Fibroblast of lung (primary cell): ENCODE results near the gene FRMD4A. TPM values are rescaled to one million over a fixed set of nuclear protein-coding genes. Genes with fewer than 3 reads are reported as not detected.

ENCODE experiments used
- DNase-seq, 2 donors: peaks; one replicate each; pipeline versions ENCODE4 v3.0.0 to v3.0.0-alpha.2; 2010; ENCODE audit warnings: low read depth in 2 of 2
- H2AFZ ChIP-seq: 2 replicates; pipeline ENCODE4 v1.5.1; 2012; ENCODE audit warnings: low read length, control low read depth, inconsistent platforms
- H3K27ac ChIP-seq: 2 replicates; pipeline ENCODE4 v1.5.1; 2011; ENCODE audit warnings: low read length, control low read depth; ENCODE audit not compliant: insufficient read depth
- H3K27me3 ChIP-seq: 2 replicates; pipeline ENCODE4 v1.5.1; 2011; ENCODE audit warnings: mild to moderate bottlenecking, low read length; ENCODE audit not compliant: control insufficient read depth, insufficient read depth
- H3K36me3 ChIP-seq: 2 replicates; pipeline ENCODE4 v1.5.1; 2011; ENCODE audit warnings: low read length; ENCODE audit not compliant: control insufficient read depth, insufficient read depth
- H3K4me1 ChIP-seq: 2 replicates; pipeline ENCODE4 v1.5.1; 2011; ENCODE audit warnings: low read length; ENCODE audit not compliant: control insufficient read depth, insufficient read depth; ENCODE audit errors: extremely low read depth
- H3K4me2 ChIP-seq: 2 replicates; pipeline ENCODE4 v1.5.1; 2011; ENCODE audit warnings: low read length, control low read depth; ENCODE audit not compliant: insufficient read depth; ENCODE audit errors: extremely low read depth
- H3K4me3 ChIP-seq, 4 experiments: fragments of 200-600 bp in 1 of 4; sonication (generic) in 1 of 4; replicated peaks in 1 of 4; 2 replicates each; pipeline ENCODE4 v1.5.1; 2011 to 2016; ENCODE audit warnings: low read length in 4 of 4, low read depth in 3 of 4, mild to moderate bottlenecking in 3 of 4, control low read depth in 2 of 4, inconsistent platforms in 1 of 4, mixed read lengths in 1 of 4; ENCODE audit not compliant: insufficient read depth in 1 of 4; ENCODE audit errors: control extremely low read depth in 1 of 4
- H3K79me2 ChIP-seq: 2 replicates; pipeline ENCODE4 v1.5.1; 2012; ENCODE audit warnings: mild to moderate bottlenecking, low read length, inconsistent platforms; ENCODE audit not compliant: control insufficient read depth, insufficient read depth
- H3K9ac ChIP-seq: 2 replicates; pipeline ENCODE4 v1.5.1; 2011; ENCODE audit warnings: mild to moderate bottlenecking, low read length, control low read depth; ENCODE audit not compliant: insufficient read depth
- H3K9me3 ChIP-seq: 2 replicates; pipeline ENCODE4 v1.5.1; 2012; ENCODE audit warnings: low read depth, low read length; ENCODE audit not compliant: control insufficient read depth, insufficient read depth
- H4K20me1 ChIP-seq: 2 replicates; pipeline ENCODE4 v1.5.1; 2011; ENCODE audit warnings: low read length; ENCODE audit not compliant: control insufficient read depth, insufficient read depth; ENCODE audit errors: extremely low read depth
- EZH2 ChIP-seq: IDR thresholded peaks from 2 replicates; pipeline ENCODE4 v1.5.1; 2012; ENCODE audit warnings: low read length, control low read depth, mild to moderate bottlenecking; ENCODE audit errors: missing control alignments
- polyA plus RNA-seq, 2 donors: library from polyadenylated mRNA; depleted of rRNA in 1 of 2; stranded (reverse) in 1 of 2; unstranded in 1 of 2; fragments of >200 nt; gene quantifications; 2 replicates each; pipeline ENCODE4 v1.2.1, GENCODE V29; 2011 to 2012; ENCODE audit warnings: missing spikeins in 1 of 2
- total RNA-seq: library from RNA; depleted of rRNA; stranded (reverse); fragments of >200 nt; gene quantifications from 2 replicates; pipeline ENCODE4 v1.2.1, GENCODE V29; 2014
- TF ChIP-seq, protein P1 (sequence below), 2 donors: IDR thresholded peaks in 1 of 2; conservative IDR thresholded peaks in 1 of 2; 1 replicate in 1 of 2; 2 replicates in 1 of 2; pipeline ENCODE4 v1.5.1; 2011 to 2012; ENCODE audit warnings: low read length in 2 of 2, control low read depth in 1 of 2, inconsistent platforms in 1 of 2, low read depth in 1 of 2, mild to moderate bottlenecking in 1 of 2

FRMD4A gene
- total and polyA plus RNA-seq, 2 donors (not counting 1 experiment from before 2014, with no cell fraction given): 26.9 to 63.6 TPM

DNA sequence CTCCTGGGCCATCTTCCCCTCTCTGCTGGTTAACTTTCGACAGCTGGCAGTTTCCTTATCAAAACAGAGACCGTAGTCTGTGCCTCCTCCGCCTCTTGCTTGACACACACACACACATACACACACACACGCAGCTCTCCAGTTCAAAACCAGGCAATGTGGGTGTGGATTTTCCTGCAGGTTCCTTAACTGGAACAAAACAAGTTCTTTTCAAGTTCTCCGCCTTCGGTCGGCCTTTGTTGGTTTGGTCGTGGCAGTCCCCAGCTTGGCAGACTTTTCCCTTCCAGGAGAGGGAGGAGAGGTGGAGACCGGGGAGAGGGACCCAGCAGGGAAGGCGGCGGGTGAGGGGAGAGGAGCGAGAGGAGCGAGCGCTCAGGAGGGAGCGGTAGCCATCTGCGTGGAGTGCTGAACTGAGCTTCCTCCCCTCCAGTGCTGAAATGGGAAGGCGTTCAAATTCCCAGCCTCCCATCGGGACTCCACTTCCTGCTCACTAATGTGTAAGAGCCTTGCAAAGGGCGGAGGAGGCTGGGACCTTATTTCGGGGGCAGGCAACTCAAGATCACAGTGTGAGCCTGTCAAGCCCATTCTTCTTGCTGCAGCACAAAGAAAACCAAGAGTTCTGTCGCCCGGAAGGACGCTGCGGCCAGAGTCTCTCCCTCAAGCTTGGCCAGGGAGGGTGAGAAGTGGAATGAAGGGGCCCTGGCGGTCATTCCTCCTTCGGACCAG, 623.4 kb downstream of the FRMD4A start:
- peaks cover 8% of the 10 kb centered on the region for H3K36me3 ChIP-seq
- H3K9ac ChIP-seq: peak overlapping the region; percentile 66
- H2AFZ ChIP-seq: no peak overlapping the region
- DNase-seq: peak; percentile 95 to 97
- H4K20me1 ChIP-seq: no peaks in the 10 kb centered on the region
- H3K79me2 ChIP-seq: peaks cover 54% of the 10 kb centered on the region
- TF ChIP-seq EZH2: no peak
- TF ChIP-seq, protein P1, sequence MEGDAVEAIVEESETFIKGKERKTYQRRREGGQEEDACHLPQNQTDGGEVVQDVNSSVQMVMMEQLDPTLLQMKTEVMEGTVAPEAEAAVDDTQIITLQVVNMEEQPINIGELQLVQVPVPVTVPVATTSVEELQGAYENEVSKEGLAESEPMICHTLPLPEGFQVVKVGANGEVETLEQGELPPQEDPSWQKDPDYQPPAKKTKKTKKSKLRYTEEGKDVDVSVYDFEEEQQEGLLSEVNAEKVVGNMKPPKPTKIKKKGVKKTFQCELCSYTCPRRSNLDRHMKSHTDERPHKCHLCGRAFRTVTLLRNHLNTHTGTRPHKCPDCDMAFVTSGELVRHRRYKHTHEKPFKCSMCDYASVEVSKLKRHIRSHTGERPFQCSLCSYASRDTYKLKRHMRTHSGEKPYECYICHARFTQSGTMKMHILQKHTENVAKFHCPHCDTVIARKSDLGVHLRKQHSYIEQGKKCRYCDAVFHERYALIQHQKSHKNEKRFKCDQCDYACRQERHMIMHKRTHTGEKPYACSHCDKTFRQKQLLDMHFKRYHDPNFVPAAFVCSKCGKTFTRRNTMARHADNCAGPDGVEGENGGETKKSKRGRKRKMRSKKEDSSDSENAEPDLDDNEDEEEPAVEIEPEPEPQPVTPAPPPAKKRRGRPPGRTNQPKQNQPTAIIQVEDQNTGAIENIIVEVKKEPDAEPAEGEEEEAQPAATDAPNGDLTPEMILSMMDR (conservative IDR thresholded peaks at IDR 0.05 in 1 of 2, IDR thresholded peaks at IDR 0.05 in 1 of 2; ENCODE audit: low read depth in 1 of 2, low read length in 2 of 2): peak in 1 of 2 donors; percentile 17
- H3K27me3 ChIP-seq: no peaks in the 10 kb centered on the region
- no peaks in the 10 kb centered on the region for H3K9me3 ChIP-seq
- H3K4me1 ChIP-seq: peaks cover 17% of the 10 kb centered on the region
- H3K4me2 ChIP-seq: peak overlapping the region; percentile 74
- H3K4me3 ChIP-seq: peak overlapping the region; percentile 58 to 98 (median 70)
- H3K27ac ChIP-seq: peak overlapping the region; percentile 75

DNA sequence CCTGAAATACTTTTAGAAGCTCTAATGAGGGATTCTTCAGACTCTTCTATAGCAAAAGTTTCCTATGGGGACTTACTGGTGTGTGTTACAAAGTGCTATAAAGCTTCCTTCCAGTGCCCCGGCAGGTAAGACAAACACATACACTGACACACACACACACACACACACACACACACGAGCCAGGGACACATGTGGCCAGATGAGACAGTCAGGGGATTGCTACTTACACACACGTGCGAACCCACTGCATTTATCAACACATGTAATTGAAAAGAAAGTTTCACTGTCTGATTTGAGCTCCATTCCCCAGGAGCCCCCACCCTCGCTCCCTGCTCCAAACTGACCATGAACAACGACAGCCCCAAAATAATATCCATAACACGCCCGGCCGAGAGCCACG, 624.1 kb downstream of the FRMD4A start:
- H3K27me3 ChIP-seq: no peaks in the 10 kb centered on the region
- peak; percentile 35 to 47 for DNase-seq
- no peak overlapping the region for H2AFZ ChIP-seq
- H3K4me3 ChIP-seq: peak overlapping the region; percentile 58 to 98 (median 70)
- H3K27ac ChIP-seq: peak overlapping the region; percentile 75
- TF ChIP-seq EZH2: no peak
- TF ChIP-seq, protein P1 (conservative IDR thresholded peaks at IDR 0.05 in 1 of 2, IDR thresholded peaks at IDR 0.05 in 1 of 2; ENCODE audit: low read depth in 1 of 2, low read length in 2 of 2): no peak
- peaks cover 9% of the 10 kb centered on the region for H3K36me3 ChIP-seq
- peak overlapping the region; percentile 74 for H3K4me2 ChIP-seq
- no peaks in the 10 kb centered on the region for H4K20me1 ChIP-seq
- peak overlapping the region; percentile 66 for H3K9ac ChIP-seq
- no peaks in the 10 kb centered on the region for H3K9me3 ChIP-seq
- peaks cover 14% of the 10 kb centered on the region for H3K4me1 ChIP-seq
- H3K79me2 ChIP-seq: peaks cover 59% of the 10 kb centered on the region

DNA sequence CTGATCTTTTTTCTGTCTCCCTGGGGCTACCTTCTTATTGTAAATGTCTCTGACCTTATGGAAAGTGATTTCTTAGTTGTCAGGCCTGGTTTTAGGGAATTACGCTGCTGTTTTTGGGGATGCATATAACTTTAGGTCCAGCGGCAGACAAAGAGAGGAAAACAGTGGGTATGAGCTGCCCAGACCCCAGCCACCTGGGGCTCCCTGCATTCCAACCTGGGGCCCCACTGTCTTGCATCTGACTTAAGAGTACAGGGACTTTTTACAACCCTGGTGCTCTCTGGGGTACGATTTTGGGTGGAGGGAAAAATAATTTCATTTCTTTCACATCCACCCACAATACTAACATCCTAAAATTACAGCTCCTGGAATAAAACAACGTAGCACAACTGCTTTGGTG, 624.5 kb downstream of the FRMD4A start:
- H3K27me3 ChIP-seq: no peaks in the 10 kb centered on the region
- no peak overlapping the region for H3K9ac ChIP-seq
- H3K36me3 ChIP-seq: peaks cover 12% of the 10 kb centered on the region
- peak overlapping the region; percentile 58 to 98 (median 70) for H3K4me3 ChIP-seq
- DNase-seq: no peak
- H4K20me1 ChIP-seq: no peaks in the 10 kb centered on the region
- TF ChIP-seq EZH2: no peak
- peaks cover 14% of the 10 kb centered on the region for H3K4me1 ChIP-seq
- peak overlapping the region; percentile 75 for H3K27ac ChIP-seq
- peak overlapping the region; percentile 74 for H3K4me2 ChIP-seq
- H2AFZ ChIP-seq: no peak overlapping the region
- H3K9me3 ChIP-seq: no peaks in the 10 kb centered on the region
- peaks cover 63% of the 10 kb centered on the region for H3K79me2 ChIP-seq
